MM.1S (cell line): ENCODE results near the gene ARMC2.

Experiments used
- EZH2 ChIP-seq: fragments of 300-600 bp; sonication (generic); optimal IDR thresholded peaks from 2 replicates; pipeline ENCODE3; 2017; ENCODE audit warnings: low read depth, mild to moderate bottlenecking, antibody characterized with exemption, low read length, mixed read lengths
- TF ChIP-seq, protein P1 (sequence below): fragments of 300-600 bp; sonication (generic); IDR thresholded peaks from 2 replicates; pipeline ENCODE4 v1.5.1; 2016; ENCODE audit warnings: antibody characterized with exemption, low read length, mixed read lengths

DNA sequence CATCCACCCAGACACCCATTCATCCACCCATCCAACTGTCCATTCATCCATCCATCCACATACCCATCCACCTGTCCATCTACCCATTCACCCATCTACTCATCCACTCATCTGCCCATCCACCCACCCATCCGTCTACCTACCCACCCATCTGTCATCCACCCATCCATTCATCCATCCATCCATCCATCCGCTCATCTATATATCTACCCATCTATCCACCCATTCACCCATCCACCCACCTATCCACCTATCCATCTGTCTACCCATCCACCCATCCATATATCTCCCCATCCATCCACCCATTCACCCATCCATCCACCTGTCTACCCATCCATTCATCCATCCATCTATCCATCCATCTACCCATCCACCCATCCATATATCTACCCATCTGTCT is 30.7 kb downstream of the ARMC2 start:
- TF ChIP-seq EZH2, result no peak
- TF ChIP-seq, protein P1, sequence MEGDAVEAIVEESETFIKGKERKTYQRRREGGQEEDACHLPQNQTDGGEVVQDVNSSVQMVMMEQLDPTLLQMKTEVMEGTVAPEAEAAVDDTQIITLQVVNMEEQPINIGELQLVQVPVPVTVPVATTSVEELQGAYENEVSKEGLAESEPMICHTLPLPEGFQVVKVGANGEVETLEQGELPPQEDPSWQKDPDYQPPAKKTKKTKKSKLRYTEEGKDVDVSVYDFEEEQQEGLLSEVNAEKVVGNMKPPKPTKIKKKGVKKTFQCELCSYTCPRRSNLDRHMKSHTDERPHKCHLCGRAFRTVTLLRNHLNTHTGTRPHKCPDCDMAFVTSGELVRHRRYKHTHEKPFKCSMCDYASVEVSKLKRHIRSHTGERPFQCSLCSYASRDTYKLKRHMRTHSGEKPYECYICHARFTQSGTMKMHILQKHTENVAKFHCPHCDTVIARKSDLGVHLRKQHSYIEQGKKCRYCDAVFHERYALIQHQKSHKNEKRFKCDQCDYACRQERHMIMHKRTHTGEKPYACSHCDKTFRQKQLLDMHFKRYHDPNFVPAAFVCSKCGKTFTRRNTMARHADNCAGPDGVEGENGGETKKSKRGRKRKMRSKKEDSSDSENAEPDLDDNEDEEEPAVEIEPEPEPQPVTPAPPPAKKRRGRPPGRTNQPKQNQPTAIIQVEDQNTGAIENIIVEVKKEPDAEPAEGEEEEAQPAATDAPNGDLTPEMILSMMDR, result no peak
